GM18861 (cell line): ENCODE results near the gene CDH4.
"Not testable (repeated sequence)": the region's sequence is repeated elsewhere in the genome, so short reads cannot be mapped to it uniquely, and the experiment has no call there.

Experiments used
- ATAC-seq: cut with Tn5 transposase; IDR thresholded peaks from one replicate; pipeline ENCODE4 v1.9.1; 2021; ENCODE audit not compliant: unreplicated experiment

Gene CDH4

DNA sequence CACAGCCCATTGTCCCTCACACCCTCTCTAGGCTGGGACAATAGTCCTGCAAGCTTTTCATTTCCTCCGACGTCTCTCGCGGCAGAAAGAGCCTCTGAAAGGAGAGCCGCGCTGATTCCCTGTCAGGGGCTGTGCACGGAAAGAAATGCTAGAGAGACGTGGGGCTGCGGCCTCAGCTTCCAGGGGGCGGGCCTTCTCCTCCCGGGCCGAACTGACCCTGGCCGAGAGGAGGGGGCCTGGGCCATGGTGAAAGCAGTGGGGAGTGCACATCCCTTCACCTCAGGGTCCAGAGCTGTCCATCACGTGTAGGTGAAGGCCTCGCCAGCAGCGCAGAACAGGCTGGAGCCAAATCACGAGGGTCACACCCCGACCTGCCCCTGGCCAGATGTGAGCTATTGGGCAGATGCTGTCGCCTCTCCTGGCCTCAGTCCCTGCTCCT lies 593.2 kb downstream of the CDH4 start:
- ATAC-seq, result no peak

DNA sequence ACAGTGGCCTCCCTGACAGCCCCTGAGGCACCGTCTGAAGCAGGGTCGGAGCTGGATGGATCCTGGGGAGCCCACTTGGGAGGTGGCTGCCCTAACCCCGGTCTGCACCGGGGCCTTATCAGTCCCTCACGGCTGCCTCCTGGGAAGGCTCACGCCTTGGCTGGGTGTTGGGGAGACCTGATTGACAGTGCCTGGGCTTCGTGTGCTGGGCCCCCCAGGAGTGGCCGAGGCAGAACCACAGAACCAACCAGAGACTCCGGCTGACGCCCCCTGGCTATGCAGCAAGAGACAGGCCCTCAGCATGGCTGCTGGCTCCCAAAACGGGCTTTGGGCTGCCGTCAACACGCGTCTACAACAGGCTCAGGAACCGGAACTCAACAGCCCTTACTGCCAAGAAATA lies 594.0 kb downstream of the CDH4 start:
- ATAC-seq, result no peak

DNA sequence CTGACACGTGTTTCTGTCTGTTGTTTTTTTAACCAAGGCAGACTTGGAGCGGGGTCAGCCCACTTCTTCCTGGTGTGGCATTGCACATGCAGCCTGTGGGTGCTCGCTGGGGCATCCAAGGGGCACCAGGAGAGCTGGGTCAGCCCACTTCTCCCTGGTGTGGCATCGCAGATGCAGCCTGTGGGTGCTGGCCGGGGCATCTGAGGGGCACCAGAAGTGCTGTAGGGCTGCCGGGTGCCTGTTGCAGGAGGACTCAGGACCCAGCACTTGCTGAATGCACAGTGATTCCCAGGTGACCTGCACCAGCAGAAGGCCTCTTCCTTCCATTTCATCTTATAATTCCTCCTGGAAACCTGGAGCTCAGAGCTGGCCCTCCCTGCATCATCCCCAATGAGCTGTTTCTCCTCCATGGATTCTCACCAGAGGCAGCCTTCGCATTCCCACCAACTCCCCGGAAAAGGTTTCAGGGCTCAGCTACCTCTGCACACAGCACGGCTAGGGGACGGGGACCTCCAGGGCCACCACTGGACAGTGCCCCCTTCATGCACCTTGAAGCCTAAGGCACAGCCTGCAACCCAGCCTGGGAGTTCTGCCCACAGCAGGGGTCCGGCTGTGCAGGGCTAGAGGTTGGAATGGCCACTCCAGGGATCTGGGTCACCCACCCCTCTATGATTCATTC lies 594.8 kb downstream of the CDH4 start:
- ATAC-seq, result no peak

DNA sequence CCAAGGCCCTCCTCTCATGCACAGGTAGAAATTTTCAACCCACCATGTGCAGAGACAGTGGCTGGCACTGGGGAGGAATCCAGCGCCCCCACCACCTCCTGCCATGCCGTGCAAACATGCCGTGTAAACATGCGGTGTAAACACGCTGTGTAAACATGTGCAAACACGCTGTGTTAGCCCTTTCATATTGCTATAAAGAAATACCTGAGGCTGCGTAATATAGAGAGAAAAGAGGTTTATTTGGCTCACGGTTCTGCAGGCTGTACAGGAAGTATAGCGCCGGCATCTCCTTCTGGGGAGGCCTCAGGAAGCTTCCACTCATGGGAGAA lies 595.3 kb downstream of the CDH4 start:
- no peak for ATAC-seq

DNA sequence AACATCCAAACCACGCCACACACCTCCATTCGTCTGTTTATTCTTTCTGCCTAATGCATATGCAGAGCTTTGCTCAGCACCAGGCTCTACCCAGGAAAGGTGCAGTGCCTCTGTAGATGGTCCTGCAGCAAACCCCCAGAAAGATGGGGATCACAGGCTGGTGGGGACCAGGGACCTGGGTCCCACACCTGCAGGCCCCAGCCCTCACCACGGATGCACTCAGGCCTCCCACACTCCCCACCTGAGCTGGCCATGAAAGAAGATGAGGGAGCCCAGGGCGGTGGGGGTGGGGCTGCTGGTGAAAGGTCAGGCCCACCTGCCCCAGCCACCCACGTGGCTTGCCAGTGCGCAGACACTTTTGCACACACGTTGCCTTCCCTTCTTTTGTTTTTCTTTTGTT lies 595.9 kb downstream of the CDH4 start:
- no peak for ATAC-seq

DNA sequence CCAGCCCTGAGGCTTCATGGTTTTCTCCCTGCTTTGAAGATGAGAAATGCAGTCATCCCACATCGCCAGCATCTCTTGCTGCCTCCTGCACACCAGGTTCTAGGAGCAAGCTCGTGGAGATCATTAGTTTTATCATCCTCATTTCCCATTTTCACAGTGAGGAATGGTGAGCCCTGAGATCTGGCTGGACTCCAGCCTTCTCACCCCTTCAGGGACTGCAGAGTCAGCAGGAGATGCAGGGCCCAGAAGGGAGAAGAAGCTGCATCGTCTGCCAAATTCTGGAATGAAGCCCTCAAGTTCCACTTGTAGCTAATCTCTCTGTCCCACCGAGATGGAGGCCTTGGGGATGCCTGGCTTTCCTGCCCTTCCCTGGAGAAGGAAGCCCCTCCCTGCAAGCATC lies 596.8 kb downstream of the CDH4 start:
- no peak for ATAC-seq

DNA sequence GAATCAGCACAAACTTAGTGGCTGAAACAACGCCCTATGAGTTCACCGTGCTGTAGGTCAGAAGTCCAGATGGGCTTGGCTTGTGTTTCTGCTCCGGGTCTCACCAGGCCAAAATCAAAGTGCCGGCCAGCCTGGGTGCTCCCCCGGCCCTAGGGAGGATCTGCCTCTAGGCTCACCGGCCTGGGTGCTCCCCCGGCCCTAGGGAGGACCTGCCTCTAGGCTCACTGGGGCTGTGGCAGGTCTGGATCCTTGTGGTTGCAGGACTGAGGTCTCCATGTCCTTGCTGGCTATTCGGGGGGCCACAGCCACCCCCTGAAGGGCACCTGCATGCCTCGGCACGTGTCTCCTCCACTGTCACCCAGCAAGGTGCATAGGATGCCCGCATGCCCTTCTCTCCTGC lies 597.3 kb downstream of the CDH4 start:
- ATAC-seq, result no peak

DNA sequence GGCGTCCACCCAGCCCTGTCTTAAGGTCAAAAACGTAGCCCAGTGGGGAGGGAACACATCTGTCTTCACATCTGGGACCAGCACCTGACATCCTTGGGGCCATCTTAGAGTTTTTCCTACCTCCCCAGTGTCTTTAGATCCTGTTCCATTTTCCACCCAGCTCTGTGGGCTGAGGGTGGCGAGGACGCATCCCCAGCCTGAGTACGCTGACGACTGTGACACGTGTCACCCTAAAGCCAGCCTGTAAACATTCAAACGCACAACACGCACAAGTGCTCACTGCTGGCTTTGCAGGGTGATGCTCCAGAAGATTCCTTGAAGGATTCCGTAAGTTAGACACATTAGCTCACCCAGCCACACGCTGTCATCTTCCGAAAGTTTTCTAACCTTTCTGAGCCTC lies 597.8 kb downstream of the CDH4 start:
- no peak for ATAC-seq

DNA sequence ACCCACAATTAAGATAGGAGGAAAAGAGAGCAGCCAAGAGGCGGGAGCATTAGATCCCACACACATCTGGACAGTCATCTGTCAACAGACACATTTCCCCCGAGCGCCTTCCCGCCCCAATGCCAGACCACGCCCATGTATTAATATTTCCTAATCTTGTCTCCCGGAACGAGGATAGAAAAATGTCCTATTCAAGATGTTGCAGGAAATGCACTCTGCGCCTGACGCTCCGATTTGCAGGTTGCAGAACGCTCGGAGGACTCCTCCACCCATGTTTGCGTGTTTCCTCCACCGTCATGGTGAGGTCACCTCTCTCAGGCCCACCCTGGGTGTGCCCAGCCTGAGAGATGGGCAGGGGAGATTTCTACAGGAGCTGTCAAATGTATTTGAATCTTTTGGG lies 598.4 kb downstream of the CDH4 start:
- ATAC-seq, result no peak

DNA sequence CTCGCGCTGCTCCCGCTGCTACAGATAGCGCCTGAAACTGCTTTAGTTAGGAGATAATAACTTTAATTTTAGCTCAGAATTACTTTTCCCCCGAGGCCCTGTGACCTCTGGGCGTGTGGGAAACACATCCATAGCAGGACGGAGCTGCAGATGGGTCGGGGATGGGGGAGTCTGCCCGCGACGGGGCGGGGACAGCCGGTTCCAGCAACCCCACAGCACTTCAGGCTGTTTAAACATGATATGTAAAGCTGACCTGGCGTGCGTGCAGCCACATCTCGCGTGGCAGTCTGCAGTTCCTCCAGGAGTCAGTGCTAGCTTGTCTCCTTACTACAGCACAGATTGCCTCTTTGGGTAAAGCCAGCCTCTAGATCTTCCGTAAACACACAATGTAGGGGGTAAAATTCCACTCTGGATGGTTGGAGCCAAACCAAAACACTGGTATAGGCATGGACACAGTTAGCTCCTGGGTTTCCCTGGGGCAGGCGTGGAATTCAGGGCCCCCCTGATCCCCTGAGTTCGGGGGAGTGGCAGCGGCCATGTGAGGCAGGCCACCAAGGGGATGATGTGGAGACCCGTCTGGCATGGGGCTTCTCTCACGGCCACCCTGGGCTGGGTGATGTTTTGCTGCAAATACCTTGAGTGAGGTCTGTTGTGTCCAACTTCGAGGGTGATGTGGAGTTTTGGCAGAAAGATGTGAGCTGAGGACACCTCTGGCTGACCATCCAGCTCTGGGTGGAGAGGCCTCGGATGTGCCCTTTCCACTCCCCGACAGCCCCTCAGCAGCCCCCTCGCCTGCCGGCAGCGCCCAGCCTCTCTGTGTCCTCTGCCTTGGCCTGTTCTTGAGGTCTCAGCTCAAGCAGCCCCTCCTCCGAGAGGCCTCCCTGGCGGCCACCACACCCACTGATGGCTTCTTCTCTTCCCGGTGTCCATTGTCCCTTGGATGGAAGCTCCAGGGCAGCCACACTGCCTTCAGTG lies 599.2 kb downstream of the CDH4 start:
- ATAC-seq, result no peak

DNA sequence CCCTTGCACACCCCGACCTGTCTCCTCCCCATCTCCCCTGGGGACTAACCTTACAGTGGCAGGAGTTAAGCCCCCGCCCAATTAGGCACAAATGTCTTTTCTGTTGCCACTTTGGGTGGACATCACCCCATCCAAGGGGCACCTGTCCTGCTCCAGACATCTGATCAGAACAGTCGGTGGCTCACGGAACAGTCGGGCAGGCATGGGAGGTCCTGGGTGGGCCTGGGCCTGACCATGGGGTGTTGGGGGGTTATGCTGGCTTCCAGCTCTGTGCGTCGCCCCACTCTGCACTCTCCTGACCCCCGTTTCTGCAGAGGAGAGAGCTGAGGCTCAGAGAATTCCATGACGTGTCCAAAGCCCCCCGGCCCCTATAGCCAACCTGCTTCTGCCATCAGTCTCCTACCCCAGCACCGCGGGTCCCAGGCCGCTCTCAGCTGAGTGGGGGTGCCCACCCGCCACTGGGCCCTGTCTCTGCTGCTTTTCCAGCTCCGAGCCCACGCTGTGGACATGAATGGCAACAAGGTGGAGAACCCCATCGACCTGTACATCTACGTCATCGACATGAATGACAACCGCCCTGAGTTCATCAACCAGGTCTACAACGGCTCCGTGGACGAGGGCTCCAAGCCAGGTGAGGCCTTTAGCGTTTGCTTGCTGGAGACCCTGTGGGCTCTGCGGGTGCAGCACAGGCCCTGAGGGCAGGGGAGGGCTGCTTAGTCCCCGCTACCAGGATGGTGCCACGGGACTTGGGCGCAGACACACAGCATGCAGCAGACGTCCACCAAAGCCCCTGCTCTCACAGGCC lies 600.4 kb downstream of the CDH4 start:
- no peak for ATAC-seq

DNA sequence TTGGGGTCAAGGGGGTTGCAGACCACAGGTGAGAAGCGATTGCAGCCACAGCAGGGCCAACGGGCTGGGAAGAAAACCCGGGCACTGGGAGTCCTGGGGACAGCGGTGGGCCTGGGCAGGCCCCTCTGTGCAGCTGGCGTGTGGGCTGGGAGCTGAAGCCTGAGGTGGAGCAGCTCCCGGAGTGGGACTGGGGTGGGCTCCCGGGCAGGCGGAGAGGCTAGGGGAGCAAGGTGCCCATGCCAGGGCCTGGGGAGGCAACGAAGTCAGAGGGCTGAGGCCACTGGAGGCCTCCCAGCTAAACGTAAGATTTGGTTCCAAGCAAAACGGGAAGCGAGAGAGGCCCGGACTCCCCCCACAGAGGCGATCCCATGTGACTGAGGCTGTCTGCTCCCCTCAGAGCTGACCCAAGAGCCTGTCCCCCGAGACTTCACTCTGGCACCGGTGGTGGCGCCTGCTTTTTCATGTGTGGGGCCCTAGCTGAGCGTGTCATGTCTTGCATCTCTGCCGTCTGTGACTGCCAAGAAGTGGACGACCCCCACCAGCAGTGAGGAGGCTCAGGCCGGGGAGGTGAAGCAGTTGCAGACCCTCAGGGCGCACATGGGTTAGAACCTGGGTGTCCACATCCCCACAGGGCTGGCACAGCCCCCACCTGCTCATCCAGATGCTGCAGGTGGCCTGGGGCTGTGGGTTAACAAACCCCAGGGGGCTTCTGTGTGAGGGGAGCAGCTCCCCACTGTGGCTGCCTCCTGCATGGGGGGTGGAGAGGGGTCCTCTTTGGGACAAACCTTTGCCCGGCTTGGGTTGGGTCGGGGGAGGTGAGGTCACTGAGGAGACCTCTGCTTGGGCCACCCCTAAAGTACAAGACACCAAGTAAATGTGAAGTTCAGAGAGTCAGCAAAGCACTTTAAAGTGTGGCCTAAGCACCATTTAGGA lies 601.3 kb downstream of the CDH4 start:
- ATAC-seq, result no peak

DNA sequence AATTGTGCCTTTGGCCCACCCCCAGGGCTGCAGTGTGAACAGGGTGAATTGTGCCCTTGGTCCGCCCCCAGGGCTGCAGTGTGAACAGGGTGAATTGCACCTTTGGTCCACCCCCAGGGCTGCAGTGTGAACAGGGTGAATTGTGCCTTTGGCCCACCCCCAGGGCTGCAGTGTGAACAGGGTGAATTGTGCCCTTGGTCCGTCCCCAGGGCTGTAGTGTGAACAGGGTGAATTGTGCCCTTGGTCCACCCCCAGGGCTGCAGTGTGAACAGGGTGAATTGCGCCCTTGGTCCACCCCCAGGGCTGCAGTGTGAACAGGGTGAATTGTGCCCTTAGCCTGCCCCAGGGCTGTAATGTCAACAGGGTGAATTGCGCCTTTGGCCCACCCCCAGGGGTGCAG lies 602.5 kb downstream of the CDH4 start:
- ATAC-seq, result not testable (repeated sequence)

DNA sequence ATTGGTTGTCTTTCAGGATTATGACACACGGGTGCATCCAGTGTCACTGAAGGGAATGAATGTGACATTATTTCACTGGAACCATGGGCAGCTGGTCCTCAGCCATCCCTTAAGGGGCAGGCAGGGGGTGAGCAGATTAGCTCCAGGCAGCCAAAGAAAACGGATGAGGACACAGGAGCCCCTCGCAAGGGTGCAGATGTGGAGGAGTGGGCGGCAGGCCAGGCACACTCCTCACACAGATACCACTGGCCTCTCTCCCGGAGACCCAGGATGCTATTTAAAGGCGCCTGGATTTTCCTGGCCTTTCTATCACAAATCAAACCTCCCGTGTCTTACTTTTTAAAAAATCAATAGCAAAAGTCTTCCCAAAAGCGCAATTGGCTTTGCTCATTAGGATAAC lies 603.2 kb downstream of the CDH4 start:
- ATAC-seq, result no peak

DNA sequence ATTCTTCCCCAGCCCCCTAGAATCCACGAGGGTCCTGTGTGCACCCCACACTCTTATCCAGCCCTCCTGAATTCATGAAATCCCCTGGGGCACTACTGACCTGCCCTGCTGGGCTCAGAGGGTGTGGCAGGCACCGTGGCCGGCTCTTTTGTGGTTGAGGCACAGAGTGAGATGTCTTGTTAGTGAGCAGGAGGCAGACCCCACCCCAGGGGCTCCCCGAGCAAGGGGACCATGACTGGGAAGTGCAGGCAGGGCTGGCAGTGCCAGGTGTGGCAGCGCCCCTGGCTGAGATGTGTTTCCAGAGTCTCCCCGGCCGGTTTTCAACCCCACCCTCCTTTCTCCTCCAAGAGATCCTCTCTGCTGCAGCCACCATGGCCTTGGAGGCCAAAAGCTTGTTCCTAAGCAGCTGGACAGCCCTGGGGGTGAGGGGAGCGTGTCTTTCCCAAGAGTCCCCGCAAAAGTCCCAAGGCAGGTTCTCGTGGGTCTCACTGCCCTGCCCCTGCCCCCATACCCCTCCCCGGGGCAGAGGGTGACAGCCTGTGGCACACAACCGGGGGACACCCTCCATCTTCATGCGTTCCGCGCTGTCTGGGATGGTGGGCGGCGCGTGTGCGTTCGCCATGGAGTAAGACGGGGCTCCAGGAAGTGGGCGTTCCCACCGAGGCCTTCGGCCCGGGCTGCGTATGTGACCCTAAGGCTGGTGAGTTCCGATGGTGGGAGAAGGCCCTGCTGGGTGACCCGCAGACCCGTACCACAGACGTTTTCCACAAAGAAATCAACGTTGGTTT lies 604.8 kb downstream of the CDH4 start:
- ATAC-seq, result no peak

DNA sequence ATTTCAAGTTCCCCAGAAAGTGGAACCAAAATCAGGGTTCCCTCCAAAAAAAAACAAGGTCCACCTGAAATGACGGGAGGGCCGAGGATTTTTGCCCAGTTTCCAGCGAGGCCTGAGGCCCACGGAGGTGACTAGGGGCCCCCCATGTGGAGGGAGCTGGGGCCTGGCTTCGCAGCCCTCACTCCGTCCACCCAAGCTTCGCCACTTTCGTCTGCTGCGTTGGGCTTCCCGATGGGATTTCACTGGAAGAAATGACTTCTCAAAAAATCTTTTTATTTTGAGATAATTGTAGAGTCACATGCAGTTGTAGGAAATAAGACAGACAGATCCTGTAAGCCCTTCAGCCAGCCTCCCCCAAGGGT lies 605.3 kb downstream of the CDH4 start:
- no peak for ATAC-seq

DNA sequence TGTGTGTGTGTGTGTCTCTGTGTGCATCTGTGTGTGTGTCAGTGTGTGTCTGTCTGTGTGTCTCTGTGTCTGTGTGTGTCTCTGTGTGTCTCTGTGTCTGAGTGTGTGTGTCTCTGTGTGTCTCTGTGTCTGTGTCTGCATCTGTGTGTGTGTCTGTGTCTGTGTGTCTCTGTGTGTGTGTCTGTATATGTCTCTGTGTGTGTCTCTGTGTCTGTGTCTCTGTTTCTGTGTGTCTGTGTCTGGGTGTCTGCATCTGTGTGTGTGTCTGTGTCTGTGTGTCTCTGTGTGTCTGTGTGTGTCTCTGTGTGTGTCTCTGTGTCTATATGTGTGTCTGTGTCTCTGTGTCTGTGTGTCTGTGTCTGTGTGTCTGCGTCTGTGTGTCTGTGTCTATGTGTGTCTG lies 605.8 kb downstream of the CDH4 start:
- no peak for ATAC-seq

DNA sequence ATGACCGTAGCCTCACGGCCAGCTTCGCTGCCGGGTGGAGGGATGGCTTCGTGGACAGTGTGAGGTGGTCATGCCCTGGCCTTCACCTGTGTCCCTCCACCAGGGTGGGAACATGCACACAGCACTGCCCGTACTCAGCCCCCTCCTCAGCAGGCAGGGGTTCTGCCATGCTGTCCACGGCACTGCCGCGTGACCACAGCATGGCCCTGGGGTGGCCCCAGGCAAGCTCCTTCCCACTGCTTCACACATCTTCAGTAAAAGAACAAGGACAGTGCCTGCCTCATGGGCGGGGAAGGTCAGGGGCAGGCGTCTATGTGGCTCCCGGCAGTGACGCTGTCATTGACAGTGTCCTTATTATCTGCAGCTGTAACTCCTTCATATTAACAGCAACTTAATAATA lies 607.7 kb downstream of the CDH4 start:
- no peak for ATAC-seq

DNA sequence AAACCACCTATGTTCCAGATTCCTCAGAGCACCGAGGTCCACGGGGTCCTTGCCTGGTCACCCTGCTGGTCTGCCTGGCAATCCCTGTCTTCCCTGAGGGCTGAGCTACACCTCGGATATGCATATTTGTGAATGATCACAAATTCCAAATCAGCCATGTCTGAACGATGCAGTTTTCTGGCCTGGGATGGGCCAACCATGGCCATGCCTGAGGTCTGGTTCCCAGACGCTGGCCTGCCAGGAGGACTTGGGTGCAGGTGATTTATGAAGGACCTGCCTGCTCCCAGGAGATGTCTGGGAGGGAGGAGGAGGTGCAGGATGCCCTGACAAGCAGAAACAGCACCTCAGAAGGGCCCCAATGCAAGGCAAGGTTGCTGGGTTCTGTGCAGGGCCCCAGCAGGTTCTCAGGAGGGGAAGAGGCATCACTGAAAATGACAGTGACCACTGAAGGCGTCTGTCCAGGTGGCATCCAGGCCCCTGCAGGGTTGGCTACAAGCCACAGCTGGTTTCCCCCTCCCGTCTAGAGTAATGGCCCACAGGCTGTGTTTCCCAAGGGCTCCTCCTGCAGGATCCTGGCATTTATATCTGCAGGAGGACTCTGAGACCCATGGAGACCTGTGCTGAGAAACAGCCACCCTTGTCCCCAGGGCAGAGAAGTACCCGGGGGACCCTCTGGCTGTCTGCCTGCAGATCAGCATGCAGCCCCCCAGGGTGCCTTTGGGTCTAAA lies 608.4 kb downstream of the CDH4 start:
- no peak for ATAC-seq
